Measurements from ENCODE around the gene CIT.

Gene CIT

GRCh38 chr12:119693511-119693910 is 183.6 kb downstream of the CIT start:
- DNase-seq, result no peak

- no peak for DNase-seq
Observed at GRCh38 chr12:119692997-119693396, 184.1 kb downstream of the CIT start.

GRCh38 chr12:119692410-119692809 is 184.7 kb downstream of the CIT start:
- no peak for DNase-seq

GRCh38 chr12:119691202-119691810 is 185.8 kb downstream of the CIT start:
- DNase-seq, result no peak

GRCh38 chr12:119689935-119690500 is 187.1 kb downstream of the CIT start:
- DNase-seq, result no peak

GRCh38 chr12:119687879-119688278 is 189.2 kb downstream of the CIT start:
- no peak for DNase-seq

- no peak for DNase-seq
Observed at GRCh38 chr12:119687406-119687805, 189.7 kb downstream of the CIT start.

- no peak for DNase-seq
Observed at GRCh38 chr12:119686776-119687175, 190.3 kb downstream of the CIT start.

- no peak for DNase-seq
Observed at GRCh38 chr12:119686355-119686754, 190.8 kb downstream of the CIT start.

GRCh38 chr12:119685375-119685774 is 191.7 kb downstream of the CIT start:
- no peak for DNase-seq

- no peak for DNase-seq
Observed at GRCh38 chr12:119684711-119685369, 192.3 kb downstream of the CIT start.

- no peak for DNase-seq
Observed at GRCh38 chr12:119683816-119684215, 193.3 kb downstream of the CIT start.

GRCh38 chr12:119683413-119683812 is 193.7 kb downstream of the CIT start:
- DNase-seq, result no peak

GRCh38 chr12:119682639-119683252 is 194.4 kb downstream of the CIT start:
- peak; percentile 90 for DNase-seq

GRCh38 chr12:119681728-119682638 is 195.1 kb downstream of the CIT start:
- DNase-seq, result peak; percentile 55

- DNase-seq, result no peak
Observed at GRCh38 chr12:119681111-119681510, 196.0 kb downstream of the CIT start.

- no peak for DNase-seq
Observed at GRCh38 chr12:119679490-119679889, 197.6 kb downstream of the CIT start.

- no peak for DNase-seq
Observed at GRCh38 chr12:119679081-119679480, 198.0 kb downstream of the CIT start.

- DNase-seq, result no peak
Observed at GRCh38 chr12:119678459-119678858, 198.7 kb downstream of the CIT start.

GRCh38 chr12:119676573-119676972 is 200.5 kb downstream of the CIT start:
- no peak for DNase-seq

- DNase-seq, result no peak
Observed at GRCh38 chr12:119676022-119676421, 201.1 kb downstream of the CIT start.

GRCh38 chr12:119674560-119674959 is 202.6 kb downstream of the CIT start:
- DNase-seq, result no peak

GRCh38 chr12:119673634-119674033 is 203.5 kb downstream of the CIT start:
- peak; percentile 7 for DNase-seq
